T-helper 9 cell (primary cell): Measurements from ENCODE around the gene CLMN.
"Not testable (repeated sequence)": the region's sequence is repeated elsewhere in the genome, so short reads cannot be mapped to it uniquely, and the experiment has no call there.

Experiments used
- DNase-seq: peaks from one replicate; pipeline ENCODE4 v3.0.0-alpha.2; 2020

CLMN gene

GRCh38 chr14:95153866-95154265, 165.8 kb downstream of the CLMN start:
- no peak for DNase-seq

- no peak for DNase-seq
Observed at GRCh38 chr14:95151561-95151960, 168.1 kb downstream of the CLMN start.

- no peak for DNase-seq
Observed at GRCh38 chr14:95150910-95151309, 168.8 kb downstream of the CLMN start.

- no peak for DNase-seq
Observed at GRCh38 chr14:95149441-95149840, 170.3 kb downstream of the CLMN start.

GRCh38 chr14:95147597-95147996, 172.1 kb downstream of the CLMN start:
- DNase-seq = no peak

- DNase-seq = no peak
Observed at GRCh38 chr14:95146079-95146771, 173.5 kb downstream of the CLMN start.

GRCh38 chr14:95144849-95145248, 174.9 kb downstream of the CLMN start:
- DNase-seq = no peak

GRCh38 chr14:95143808-95144620, 175.7 kb downstream of the CLMN start:
- DNase-seq = no peak

GRCh38 chr14:95142208-95142607, 177.5 kb downstream of the CLMN start:
- no peak for DNase-seq

GRCh38 chr14:95141684-95142083, 178.0 kb downstream of the CLMN start:
- DNase-seq = no peak

- no peak for DNase-seq
Observed at GRCh38 chr14:95140060-95140858, 179.4 kb downstream of the CLMN start.

- DNase-seq = no peak
Observed at GRCh38 chr14:95138876-95139275, 180.8 kb downstream of the CLMN start.

- DNase-seq = not testable (repeated sequence)
Observed at GRCh38 chr14:95138455-95138854, 181.3 kb downstream of the CLMN start.

- no peak for DNase-seq
Observed at GRCh38 chr14:95137804-95138167, 181.9 kb downstream of the CLMN start.

GRCh38 chr14:95137164-95137803, 182.4 kb downstream of the CLMN start:
- no peak for DNase-seq

GRCh38 chr14:95136631-95137030, 183.1 kb downstream of the CLMN start:
- no peak for DNase-seq

GRCh38 chr14:95134304-95134933, 185.3 kb downstream of the CLMN start:
- DNase-seq = no peak

GRCh38 chr14:95133282-95133681, 186.4 kb downstream of the CLMN start:
- no peak for DNase-seq

- no peak for DNase-seq
Observed at GRCh38 chr14:95132760-95133159, 186.9 kb downstream of the CLMN start.
